Osteocyte (in vitro differentiated cells): ENCODE data around the gene EPHA3. TPM values are rescaled to one million over a fixed set of nuclear protein-coding genes. Genes with fewer than 3 reads are reported as not detected.

Experiments used
- DNase-seq: peaks from one replicate; pipeline ENCODE4 v3.0.0; 2021; ENCODE audit warnings: mixed read lengths; ENCODE audit not compliant: unreplicated experiment; ENCODE audit errors: extremely low spot score
- H3K27ac Mint-ChIP-seq: one replicate; pipeline ENCODE4 v1.8.0; 2021; ENCODE audit warnings: mild to moderate bottlenecking, mixed read lengths; ENCODE audit not compliant: unreplicated experiment
- H3K27me3 Mint-ChIP-seq: one replicate; pipeline ENCODE4 v1.8.0; 2021; ENCODE audit warnings: mixed read lengths; ENCODE audit not compliant: unreplicated experiment
- H3K36me3 Mint-ChIP-seq: one replicate; pipeline ENCODE4 v1.8.0; 2021; ENCODE audit warnings: mixed read lengths; ENCODE audit not compliant: unreplicated experiment
- H3K4me1 Mint-ChIP-seq: one replicate; pipeline ENCODE4 v1.8.0; 2021; ENCODE audit warnings: mixed read lengths; ENCODE audit not compliant: unreplicated experiment
- H3K4me3 Mint-ChIP-seq: one replicate; pipeline ENCODE4 v1.8.0; 2021; ENCODE audit warnings: mild to moderate bottlenecking, moderate library complexity, mixed read lengths; ENCODE audit not compliant: unreplicated experiment
- H3K9me3 Mint-ChIP-seq: one replicate; pipeline ENCODE4 v1.8.0; 2021; ENCODE audit warnings: mixed read lengths; ENCODE audit not compliant: unreplicated experiment
- total RNA-seq: library from RNA; stranded (reverse); gene quantifications from 2 replicates; pipeline ENCODE4 v1.2.1, GENCODE V29; 2021
- TF ChIP-seq, protein P1 (sequence below): fragments of 200-600 bp; sonication (generic); IDR thresholded peaks from 2 replicates; pipeline ENCODE4 v1.5.0; 2021; ENCODE audit warnings: antibody characterized with exemption, mild to moderate bottlenecking, moderate library complexity

EPHA3 gene
- total RNA-seq, 1 donor from 2014 or later, result 0.94 TPM

DNA sequence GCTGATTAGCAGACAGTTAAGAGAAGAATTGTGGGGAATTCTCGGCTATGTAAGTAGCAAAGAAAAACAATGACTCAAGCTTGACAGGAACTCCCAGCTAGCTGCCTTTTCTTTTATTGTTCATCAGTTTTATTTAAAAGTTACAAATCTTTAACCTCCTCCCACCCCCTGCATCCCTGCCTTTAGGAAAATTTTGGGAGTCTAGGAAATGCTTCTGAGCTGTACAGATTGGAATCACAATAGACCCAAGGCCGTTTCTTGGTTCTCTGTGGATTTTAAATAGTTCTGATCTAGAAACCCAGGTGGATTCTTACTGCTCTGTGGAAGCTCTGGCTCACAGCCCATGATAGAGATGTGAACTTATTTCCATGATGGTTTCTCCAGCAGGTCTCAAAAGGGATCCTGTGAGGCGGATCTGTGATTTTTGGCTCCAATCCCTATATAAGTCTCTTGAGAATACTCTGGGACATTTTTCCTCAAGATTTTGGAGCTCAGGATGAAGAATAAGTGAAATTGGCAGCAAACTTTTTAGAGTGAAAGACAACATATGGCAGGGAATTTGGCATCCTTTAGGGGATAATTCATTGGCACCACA lies 312.3 kb downstream of the EPHA3 start:
- H3K4me3 Mint-ChIP-seq, result no peak overlapping the region
- H3K27me3 Mint-ChIP-seq, result no peaks in the 10 kb centered on the region
- no peak for DNase-seq
- peak overlapping the region; percentile 25 for H3K27ac Mint-ChIP-seq
- TF ChIP-seq, protein P1, sequence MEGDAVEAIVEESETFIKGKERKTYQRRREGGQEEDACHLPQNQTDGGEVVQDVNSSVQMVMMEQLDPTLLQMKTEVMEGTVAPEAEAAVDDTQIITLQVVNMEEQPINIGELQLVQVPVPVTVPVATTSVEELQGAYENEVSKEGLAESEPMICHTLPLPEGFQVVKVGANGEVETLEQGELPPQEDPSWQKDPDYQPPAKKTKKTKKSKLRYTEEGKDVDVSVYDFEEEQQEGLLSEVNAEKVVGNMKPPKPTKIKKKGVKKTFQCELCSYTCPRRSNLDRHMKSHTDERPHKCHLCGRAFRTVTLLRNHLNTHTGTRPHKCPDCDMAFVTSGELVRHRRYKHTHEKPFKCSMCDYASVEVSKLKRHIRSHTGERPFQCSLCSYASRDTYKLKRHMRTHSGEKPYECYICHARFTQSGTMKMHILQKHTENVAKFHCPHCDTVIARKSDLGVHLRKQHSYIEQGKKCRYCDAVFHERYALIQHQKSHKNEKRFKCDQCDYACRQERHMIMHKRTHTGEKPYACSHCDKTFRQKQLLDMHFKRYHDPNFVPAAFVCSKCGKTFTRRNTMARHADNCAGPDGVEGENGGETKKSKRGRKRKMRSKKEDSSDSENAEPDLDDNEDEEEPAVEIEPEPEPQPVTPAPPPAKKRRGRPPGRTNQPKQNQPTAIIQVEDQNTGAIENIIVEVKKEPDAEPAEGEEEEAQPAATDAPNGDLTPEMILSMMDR, result no peak
- no peaks in the 10 kb centered on the region for H3K36me3 Mint-ChIP-seq
- H3K9me3 Mint-ChIP-seq, result no peaks in the 10 kb centered on the region
- peaks cover 18% of the 10 kb centered on the region for H3K4me1 Mint-ChIP-seq

DNA sequence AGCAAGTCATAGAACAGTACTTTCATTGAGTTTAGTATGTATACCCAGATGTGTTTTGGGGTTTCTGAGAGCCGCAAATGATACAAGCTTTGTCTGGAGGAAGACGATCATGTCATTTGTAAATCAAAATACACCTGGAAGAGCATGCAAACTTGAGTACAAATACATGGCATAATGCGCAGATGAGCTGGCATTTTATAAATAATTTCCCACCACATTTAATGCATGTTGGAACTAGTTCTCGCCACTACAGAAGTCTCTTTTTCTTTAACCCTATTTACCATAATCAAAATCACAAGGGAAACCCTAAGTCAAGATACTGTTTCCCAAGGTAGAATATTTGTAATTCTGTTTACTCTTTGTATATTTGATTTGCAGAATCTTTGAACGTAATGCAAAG lies 318.6 kb downstream of the EPHA3 start:
- Mint-ChIP-seq H3K4me3 (no peak overlapping the region), H3K9me3 (no peaks in the 10 kb centered on the region), H3K36me3 (no peaks in the 10 kb centered on the region), H3K27ac (no peak overlapping the region), H3K27me3 (peaks cover 5% of the 10 kb centered on the region), H3K4me1 (no peaks in the 10 kb centered on the region)
- TF ChIP-seq, protein P1, result no peak
- DNase-seq, result no peak

GRCh38 chr3:89434621-89435380 lies 327.4 kb downstream of the EPHA3 start:
- TF ChIP-seq, protein P1, result no peak
- Mint-ChIP-seq H3K36me3 (no peaks in the 10 kb centered on the region), H3K27me3 (no peaks in the 10 kb centered on the region), H3K4me3 (no peak overlapping the region), H3K9me3 (no peaks in the 10 kb centered on the region), H3K27ac (no peak overlapping the region), H3K4me1 (peaks cover 4% of the 10 kb centered on the region)
- DNase-seq, result no peak

- Mint-ChIP-seq H3K9me3 (no peaks in the 10 kb centered on the region), H3K36me3 (no peaks in the 10 kb centered on the region), H3K27me3 (peaks cover 3% of the 10 kb centered on the region), H3K4me3 (no peak overlapping the region), H3K27ac (no peak overlapping the region), H3K4me1 (peaks cover 4% of the 10 kb centered on the region)
- DNase-seq, result no peak
- TF ChIP-seq, protein P1, result no peak
Measured at GRCh38 chr3:89436846-89437245, 329.4 kb downstream of the EPHA3 start.

DNA sequence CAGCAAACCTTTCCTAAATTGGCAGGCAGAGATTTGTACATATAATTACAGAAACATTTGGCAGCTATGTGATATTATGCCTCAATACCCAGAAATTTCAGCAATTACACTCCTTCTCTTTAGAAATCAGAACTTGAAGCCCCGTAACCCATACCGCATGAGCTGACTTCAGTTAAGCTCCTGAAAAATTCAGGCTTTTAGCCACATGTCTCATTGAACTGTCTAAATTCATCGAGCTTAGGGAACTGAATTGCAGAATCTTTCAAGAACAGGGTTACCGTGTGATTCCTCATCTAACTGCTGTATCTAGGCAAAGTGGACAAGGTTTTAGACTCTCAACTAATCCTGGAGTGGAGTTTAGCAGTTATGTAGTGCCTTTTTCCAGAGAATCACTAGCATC lies 333.0 kb downstream of the EPHA3 start:
- Mint-ChIP-seq H3K27me3 (peaks cover 5% of the 10 kb centered on the region), H3K36me3 (no peaks in the 10 kb centered on the region), H3K27ac (no peak overlapping the region), H3K4me3 (no peak overlapping the region), H3K4me1 (no peaks in the 10 kb centered on the region), H3K9me3 (no peaks in the 10 kb centered on the region)
- TF ChIP-seq, protein P1, result no peak
- no peak for DNase-seq
